ENCODE measurements around the gene HOXC6.

Gene HOXC6

DNA sequence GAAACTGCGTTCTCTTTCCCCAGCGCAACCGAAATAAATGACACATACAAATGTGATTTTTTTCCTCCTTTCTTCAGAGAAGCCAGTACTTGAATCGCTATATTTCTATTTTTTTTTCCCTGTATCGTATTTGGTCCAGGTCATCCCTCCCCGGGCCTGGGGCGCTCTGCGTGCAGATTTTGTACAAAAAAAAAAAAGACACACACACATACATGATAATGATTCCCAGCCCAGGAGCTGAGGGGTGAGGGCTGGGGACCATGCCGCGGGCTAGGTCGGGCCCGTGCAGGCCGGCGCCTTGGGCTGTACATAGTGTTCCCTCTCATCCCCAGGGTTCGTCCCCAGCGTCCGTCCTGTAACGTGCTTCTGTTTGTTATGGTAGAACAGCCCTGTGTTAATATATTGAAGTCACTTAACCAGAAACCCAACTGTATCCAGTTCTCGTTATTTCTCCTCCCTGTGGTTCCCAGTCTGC, 25.3 kb upstream of the HOXC6 start:
- DNase-seq: no peak

DNA sequence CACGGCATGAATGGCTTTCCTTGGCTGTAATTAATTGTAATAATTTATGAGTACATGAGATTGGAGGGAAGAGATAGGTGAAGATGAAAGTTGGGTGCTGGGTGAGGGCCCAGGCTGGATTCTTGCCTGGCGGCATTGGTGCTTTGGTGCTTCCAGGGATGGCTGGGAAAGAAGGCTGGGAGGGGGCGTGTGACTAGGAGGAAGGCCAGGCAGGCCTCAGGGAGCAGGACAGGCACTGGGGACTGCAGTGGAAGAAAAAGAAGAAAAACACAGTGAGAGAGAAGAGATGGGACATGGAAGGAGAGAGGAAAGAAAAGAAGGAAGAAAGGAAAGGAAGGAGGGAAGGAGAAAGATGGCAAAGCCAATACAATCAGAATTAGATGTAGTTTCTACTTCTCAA, 24.6 kb upstream of the HOXC6 start:
- no peak for DNase-seq

DNA sequence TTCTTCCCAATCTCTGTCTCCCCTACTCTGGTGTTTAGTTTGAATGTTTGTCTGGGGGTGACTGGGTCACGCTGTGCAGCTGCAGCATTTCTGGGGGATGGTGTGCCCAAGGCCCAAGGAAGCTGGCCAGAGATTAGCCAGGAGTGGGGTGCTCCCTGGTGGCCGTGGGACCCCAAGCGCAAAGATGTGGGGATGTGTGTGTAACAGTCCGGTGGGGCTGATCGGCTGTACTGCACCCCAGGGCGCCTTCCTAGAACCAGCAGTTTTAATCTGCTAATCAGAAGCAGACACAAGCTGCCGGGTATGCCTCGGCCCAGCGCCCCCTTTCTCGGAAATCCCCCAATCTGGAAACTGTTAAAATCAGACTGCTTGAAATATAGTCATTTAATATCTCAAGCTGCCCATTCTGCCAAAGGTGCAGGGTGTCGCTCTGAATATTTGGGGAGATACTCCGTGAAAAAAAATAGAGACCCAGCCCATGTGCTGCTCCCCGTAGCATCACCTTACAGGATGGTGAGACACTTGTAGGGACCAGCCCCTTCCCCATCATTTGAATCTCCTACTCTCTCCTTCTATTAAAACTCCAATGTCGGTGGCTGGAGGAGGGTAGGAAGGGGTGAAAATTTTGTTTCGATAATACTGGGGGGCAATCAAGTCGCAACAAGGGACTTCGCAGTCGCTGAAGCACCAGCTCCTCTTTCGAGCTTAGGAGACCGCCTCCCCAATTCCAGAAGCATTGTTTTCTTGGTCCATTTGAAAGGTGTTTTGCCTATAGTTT, 24.0 kb upstream of the HOXC6 start:
- DNase-seq: no peak

DNA sequence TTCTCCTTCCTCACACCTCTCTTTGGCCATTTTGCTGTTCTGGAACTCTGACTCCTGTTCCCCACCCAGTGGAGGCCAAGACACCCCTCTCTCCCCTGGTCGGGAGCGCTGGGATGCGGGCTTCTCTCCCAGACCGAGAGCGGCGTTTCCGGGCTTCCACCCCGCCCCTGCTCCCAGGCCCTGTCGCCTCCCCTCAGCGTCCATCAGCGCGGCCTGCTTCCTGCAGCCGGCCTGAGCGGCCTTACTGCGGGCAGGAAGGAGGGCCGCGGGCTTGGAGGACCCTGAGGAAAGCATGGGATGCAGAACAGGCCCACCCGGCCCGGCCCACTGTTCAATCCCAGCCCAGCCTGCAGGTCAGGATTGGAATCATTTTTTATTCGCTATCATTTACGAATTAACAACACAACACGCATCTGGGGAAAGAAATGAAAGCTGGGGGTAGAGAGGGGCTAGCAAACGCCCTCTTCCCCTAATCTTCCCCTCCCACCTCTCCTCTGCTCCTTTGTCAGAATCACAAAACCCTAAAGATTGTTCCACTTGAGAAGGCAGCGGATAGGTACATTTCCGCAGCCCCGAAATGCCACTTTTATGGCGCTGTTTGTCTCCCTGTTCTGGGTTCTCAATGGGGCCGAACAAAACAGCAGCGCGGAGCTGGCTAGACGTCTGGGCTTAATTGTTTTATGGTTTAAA, 23.3 kb upstream of the HOXC6 start:
- DNase-seq: no peak

DNA sequence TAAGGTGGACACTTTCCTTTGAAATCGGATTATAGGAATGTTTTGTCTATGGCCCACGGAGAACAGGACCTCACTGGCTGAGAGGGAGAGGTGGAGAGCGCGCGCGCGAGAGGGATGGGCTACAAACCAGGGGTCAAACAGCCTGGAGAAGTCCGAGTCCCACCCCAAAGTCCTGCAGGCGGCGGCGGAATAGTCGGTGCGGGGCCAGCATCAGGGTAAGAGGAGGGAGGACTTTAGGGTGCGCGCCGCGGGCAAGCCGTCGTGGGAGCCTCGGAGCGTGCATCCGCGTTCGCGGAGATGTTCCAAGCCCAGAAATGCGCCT, 22.7 kb upstream of the HOXC6 start:
- DNase-seq: no peak

DNA sequence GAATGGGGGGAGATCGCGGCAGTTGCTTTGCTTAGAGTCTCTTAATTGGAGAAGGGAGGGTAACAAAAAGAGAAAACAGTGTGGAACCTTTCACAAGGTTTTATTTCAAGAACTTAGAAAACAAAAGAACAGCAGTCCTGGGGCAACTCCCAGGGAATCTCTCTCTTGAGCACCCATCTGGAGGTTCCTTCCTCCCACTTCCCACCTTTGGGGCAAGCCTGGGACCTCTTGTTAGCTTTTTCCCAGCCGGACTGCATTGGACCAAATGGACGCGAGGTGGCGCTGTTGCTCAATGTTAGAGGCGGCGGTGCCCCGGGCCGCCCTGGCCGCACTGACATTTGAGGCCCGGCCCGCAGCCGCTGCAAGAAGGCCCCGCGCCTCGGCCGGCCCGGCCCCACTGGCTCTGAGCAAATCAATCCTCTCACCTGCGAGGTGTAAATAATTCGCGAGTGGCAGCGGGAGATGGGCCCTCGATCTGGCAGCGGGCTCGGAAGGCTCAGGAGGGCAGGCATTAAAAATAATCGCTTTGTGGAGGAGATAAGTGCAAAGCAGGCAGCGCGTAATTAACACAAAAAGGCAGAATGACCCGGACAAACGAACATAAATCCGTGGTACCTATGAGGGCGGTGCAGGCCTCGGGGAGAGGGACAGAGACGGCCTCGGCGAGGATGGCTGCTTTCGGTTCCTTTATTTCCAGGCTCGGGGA, 22.2 kb upstream of the HOXC6 start:
- DNase-seq: peak; percentile 90 to 91

DNA sequence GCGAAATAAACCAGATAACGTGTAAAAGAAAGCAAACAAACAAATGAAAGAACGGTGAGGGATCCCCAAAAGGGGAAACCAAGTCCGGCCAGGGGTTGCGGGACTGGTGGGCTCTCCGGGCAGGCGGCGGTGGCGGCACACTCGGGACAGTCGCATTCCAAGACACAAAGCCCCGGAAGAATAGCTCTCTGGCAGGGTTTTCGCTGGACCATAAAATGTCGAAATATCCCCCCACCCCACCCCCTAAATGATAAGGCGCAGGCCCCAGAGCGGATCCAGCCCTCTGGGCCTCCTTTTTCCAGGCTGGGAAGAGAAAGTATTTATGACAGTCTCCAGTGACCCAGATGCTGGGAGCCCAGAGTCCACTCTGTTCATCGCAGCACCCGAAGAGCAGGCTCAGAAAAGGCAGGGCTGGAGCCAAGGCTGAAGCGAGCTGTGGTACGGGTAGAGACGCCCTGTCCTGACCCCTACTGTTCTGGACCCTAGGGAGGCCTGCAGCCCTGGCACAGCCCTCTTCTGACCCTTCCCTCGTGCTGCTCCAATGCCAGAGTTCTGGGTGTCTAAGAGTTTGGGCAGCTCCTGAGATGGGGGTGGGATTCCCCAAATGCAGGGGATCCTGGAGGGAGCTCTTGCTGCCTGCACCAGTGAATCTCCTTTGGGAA, 21.6 kb upstream of the HOXC6 start:
- no peak for DNase-seq

DNA sequence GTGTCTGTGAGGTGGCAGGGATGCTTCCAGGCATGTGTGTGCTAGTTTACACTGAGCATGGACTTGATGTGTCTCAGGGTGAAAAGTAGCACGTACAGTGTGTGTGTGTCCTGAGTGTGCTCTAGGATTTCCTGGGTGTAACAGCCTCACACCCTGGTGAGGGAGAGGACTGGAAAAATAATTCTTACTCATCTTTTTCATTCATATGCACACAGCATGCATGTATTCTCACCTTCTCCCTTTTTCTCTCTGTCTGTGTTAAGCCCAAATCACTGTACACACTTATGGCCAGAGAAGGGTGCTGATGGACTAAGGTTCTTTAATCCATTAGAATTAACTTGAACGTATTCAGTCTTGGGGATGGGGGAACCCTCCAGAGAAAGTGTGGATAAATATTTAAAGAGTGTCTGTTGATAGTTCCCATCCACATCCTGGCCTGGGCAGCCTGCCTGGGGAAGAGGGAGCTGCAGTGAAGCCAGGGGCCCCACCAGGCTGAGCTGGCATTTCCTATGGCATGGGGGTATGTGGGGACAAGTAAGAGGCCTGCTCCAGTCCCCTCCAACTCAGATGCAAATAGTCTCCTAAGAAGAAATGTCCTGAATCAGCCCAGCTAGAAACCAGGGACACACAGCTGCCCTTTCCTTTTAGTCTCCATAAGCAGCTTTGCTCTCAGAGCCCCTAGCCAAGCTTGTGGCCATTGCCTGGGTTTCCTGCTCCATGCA, 20.5 kb upstream of the HOXC6 start:
- no peak for DNase-seq

DNA sequence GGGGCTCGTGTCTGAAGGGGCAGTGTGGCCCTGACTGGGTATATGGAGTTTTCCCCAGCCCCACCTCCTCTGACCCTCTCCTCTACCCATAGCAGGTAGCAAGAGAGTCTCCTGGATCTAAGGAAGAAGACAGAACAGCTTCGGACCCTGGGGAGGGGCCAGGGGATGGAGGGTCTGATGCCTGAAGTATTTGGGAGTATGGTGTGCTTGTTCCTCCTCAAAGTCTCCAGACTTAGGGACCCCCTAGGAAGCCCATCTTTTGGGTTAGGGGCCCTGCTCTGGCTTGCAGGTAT, 20.0 kb upstream of the HOXC6 start:
- DNase-seq: no peak

DNA sequence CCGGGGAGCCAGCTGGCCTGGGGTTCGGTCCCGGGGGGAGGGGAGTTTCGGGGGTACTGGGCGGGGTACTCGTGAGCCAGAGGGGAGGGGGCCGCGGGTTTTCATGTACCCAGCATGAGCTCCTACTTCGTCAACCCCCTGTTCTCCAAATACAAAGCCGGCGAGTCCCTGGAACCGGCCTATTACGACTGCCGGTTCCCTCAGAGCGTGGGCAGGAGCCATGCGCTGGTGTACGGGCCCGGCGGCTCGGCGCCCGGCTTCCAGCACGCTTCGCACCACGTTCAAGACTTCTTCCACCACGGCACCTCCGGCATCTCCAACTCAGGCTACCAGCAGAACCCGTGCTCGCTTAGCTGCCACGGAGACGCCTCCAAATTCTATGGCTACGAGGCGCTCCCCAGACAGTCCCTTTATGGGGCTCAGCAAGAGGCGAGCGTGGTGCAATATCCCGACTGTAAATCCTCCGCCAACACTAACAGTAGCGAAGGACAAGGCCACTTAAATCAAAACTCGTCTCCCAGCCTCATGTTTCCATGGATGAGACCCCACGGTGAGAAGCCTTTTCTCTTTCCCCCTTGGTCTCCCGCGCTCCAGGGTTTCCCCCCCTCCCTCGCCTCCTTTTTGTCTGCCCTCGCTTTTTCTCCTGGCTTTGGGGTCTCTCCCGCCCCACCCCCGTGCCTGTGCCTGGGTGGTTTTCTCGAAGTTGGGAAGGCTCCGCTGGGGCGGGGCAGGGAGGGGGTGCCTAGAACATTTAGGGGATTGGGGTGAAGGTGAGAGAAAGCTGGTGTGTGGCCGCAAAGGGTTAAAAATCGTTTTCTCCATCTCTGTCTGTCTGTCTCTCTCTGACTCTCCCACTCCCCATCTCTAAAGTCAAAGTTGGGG, 18.8 kb upstream of the HOXC6 start:
- DNase-seq: no peak

DNA sequence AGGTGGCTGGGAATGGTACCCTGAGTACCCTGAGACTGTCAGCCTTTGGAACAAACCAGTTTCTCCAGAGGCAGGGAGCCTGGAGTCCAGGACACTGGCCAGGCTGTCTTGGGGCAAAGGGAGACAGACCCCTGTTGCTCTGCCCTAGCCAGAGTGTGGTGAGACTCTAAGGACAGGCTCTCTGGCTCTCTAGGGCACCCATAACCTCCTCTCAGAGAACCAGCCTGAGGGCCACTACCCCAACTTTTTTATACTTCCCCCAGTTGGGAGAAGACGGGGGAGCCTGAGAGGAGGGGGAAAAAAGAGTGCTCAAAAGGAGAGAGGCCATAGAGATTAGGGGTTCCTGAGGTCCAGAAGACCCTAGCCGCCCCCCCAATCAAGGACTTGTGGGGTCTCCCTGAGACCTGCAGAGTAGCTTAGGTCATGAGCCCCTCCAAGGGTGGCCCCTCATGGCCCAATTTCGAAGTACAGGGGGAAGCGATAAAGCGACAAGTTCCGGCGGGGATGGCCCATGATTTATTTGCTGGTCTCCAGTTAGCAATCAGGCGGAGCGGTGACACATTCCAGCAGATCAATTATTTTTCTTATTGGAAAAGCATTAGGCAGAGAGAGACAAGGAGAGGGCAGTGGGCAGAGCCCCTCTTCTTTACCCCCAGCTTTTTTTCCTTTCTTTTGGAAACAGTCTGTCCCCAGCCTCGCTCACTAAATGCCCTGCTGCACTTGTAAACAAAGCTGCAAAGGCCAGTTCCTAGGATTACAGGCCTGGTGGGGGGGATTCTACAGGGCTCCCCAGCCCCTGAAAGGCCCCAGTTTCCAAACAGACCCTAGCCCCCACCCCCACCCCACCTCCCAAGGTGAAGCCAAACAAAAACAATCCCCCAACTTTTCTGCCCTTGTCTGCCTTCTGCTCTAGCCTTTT, 17.9 kb upstream of the HOXC6 start:
- no peak for DNase-seq

DNA sequence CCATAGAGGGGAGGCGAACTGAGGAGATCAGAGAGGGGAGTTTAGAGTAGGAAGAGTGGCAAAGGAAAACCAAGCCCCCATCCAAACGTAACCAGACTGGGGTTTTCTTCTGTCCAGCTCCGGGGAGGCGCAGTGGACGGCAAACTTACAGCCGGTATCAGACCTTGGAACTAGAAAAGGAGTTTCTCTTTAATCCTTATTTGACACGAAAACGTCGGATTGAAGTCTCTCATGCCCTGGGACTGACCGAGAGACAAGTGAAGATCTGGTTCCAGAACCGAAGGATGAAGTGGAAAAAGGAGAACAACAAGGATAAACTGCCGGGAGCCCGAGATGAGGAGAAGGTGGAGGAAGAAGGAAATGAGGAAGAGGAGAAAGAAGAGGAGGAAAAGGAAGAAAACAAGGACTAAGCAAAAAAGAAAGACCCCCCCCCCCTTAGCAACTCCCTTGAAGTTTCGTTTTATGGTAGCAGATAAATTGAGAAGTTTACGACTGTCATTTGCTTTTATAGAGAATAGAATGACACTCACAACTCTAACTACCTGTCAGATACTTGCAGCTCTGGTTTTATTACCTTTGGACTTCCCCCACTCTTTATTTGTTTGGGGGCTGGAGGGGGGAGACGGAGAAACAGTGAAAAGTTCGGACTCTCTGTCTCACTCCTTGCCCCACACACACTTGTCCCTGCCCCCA, 17.1 kb upstream of the HOXC6 start:
- DNase-seq: no peak

DNA sequence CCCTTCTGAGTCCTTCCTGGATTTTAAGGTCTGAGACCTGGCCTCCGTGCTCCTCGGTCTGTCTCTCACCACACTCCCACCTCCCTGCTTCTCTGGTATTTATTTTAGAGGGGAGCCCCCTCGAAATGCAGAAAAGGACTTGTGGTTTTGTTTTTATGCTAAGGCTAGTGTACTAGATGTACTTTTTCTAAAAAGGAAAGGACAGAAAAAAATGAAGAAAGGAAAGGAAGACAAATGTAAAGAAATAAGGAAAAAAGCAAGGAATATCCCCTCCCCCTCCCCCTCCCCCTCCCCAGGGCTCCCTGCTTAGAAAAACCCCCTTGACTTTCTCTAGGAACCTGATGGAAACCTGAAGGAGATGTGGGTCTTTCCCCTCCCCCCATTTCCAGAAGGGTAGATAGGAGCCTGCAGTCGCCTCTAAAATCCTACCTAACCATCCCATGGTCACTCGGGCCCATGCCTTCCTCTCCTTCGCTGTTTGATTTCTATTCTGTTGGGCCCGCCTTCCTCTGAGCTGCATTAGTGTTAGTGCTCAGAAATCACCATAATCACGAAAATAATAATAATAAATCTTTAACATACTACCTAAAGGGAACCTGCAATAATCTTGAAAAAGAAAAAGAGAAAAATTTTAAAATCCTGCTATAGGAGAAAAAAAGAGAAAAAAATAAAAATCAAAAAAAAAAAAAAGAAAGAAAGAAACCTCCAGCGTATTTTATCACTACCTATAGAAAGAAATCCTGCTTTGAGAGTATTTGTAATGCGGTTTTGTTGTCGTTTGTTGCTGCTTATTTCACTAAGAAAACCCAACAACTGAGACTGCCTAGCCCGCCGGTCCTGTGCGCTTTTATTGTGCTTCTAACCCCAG, 16.3 kb upstream of the HOXC6 start:
- DNase-seq: no peak

DNA sequence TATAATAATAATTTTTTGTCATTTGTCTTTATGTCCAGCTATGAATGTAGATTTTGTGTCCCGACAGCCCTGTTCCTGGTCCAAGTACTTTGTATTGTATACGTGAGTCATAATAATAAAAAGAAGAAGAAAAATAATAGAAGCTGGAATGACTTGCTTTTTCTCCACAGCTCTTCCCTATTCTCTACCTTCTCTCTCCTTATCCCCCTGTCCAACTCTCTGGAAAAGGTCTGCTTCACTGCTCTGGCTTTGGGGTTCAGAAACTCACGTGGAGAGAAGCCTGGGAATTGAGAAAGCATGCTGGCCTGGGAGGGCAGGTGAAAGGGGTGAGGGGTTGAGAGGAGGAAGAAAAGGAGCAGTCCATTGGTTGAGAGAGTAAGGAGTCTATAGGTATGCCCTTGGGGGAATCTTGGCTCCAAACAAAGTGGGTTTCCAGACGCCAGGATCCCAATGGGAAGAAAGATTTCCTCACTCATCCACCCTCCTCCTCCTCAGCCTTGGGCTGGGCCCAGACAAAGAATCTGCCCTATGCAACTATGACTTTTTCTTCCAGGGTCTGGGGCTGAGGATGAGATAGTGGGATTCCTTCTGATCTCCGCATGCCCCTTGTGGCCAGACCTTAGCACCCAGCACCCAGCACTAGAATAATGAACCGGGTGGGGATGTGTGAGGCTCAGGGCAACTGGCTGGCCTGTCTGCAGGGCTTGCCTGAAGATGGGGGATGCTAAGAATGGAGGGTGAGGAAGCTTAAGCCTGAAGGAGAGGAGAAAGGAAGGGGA, 15.4 kb upstream of the HOXC6 start:
- no peak for DNase-seq

DNA sequence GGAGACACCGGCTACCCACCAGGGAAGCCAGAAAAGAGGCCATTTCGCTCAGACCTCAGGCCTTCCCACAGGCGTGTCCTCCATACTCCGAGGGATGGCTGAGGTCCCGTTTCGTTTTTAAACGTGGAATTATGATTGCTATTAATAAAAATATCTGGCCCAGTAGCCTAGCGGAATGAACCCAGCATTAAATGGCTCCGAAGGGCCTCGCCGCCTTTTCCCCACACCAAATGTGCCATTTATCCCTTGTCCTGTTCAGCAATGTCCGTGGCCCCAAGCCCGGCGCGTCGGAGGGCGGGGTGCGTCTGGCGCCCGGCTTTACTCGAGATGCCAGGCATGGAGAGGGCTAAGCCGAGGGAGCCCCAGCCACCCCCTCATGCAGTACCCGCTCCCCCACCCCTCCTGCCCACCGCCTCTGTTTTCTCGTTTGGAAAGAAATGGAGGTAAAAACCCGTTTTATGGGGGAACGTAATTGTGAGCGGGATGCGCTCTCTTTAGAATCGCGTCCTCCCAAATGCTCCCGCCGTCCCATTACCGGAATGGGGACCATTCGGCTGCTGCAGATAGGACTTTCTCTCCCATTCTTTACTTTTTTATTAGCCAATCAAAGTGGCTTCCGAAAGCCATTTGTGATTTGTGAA, 13.7 kb upstream of the HOXC6 start:
- DNase-seq: no peak

DNA sequence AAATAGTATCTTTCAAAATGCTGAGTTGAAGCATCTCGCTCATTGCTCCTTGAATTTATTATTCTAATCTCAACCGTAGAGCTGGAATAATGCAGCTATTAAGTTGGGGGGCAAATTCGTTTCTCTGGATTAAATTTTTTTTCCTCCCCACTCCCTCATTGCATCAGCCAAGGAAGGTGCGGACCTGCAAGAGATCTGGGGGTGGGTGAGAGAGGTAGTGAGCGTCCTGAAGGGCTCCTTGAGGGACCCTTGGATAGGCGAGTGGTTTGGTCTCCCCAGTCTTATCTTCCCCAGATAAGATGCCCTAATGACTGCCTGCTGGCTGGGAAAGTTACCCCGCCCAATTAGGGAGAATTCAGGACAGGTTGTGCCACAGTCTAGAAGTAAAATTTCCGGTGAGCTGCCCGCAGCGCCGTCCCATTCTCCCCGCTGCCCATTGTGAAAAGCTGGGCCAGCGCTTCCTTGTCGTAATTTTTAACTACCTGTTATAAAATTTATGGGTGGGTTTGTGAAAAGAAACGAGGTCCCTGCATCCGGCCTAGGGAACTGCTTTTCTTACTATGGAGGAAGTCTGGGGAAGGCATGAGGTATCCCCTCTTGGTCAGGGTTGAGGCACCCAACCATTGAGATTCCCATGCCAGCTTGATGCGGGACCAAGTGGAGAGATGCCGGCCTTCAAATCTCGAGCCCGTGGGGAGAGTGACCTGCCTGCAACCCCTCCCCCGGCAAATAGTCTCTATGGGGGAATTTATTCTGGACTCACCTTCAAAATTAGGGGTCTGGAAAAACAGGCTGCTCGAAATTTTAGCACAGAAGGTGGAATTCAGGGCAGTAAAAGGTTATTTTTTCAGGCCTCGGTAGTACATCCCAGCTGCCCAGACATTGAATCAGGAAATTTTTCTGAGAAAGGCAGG, 13.0 kb upstream of the HOXC6 start:
- DNase-seq: no peak

DNA sequence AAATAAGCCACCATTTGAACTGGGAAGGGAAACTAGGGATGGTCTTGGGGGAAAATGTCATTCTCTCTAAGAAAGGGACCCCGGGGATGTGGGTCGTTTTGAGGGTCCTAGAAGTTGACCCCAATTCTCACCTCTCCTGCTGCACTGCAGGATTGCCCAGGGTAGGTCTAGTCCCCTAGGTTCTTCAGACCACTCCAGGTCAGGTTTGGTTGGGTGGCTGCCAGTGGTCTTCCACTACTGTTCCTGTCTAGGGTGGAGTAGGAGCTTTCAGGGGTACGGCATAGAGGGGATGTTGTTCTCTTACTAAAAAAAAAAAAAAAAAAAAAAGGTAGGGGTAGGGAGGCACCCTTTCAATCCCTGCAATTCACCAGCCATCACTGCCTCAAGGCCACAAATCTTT, 12.2 kb upstream of the HOXC6 start:
- no peak for DNase-seq

Data from activated CD4-positive, alpha-beta T cell treated with anti-CD3 and anti-CD28 coated beads, Interleukin-2, amount 50 U/mL, for 48 hours (primary cell).